Measurements from ENCODE around the gene ACTN1.
"Not testable (repeated sequence)": the region's sequence is repeated elsewhere in the genome, so short reads cannot be mapped to it uniquely, and the experiment has no call there.

ACTN1 gene

GRCh38 chr14:68852493-68852892 lies 126.6 kb downstream of the ACTN1 start:
- DNase-seq = not testable (repeated sequence)

- no peak for DNase-seq
These were observed 128.0 kb downstream of the ACTN1 start for GRCh38 chr14:68851078-68851477.

GRCh38 chr14:68849416-68849815 lies 129.7 kb downstream of the ACTN1 start:
- DNase-seq = no peak

- DNase-seq = no peak
These were observed 130.8 kb downstream of the ACTN1 start for GRCh38 chr14:68848253-68848652.

- not testable (repeated sequence) for DNase-seq
These were observed 131.5 kb downstream of the ACTN1 start for GRCh38 chr14:68847640-68848039.

- DNase-seq = no peak
These were observed 132.6 kb downstream of the ACTN1 start for GRCh38 chr14:68846466-68846865.

GRCh38 chr14:68844210-68844545 lies 134.9 kb downstream of the ACTN1 start:
- no peak for DNase-seq

- peak; percentile 78 for DNase-seq
These were observed 135.5 kb downstream of the ACTN1 start for GRCh38 chr14:68843471-68844209.

GRCh38 chr14:68842298-68842697 lies 136.8 kb downstream of the ACTN1 start:
- DNase-seq = no peak

GRCh38 chr14:68841016-68841809 lies 137.9 kb downstream of the ACTN1 start:
- no peak for DNase-seq

- DNase-seq = peak; percentile 50
These were observed 138.6 kb downstream of the ACTN1 start for GRCh38 chr14:68840454-68840853.

- no peak for DNase-seq
These were observed 143.0 kb downstream of the ACTN1 start for GRCh38 chr14:68836082-68836481.

- DNase-seq = no peak
These were observed 144.3 kb downstream of the ACTN1 start for GRCh38 chr14:68834816-68835215.

- DNase-seq = no peak
These were observed 150.4 kb downstream of the ACTN1 start for GRCh38 chr14:68828698-68829097.

GRCh38 chr14:68825729-68826128 lies 153.4 kb downstream of the ACTN1 start:
- no peak for DNase-seq

GRCh38 chr14:68824517-68825347 lies 154.4 kb downstream of the ACTN1 start:
- DNase-seq = peak; percentile 56

- no peak for DNase-seq
These were observed 154.9 kb downstream of the ACTN1 start for GRCh38 chr14:68824207-68824516.
